Parathyroid adenoma (tissue), 2 donors: ENCODE measurements around the gene LILRB3.

Source experiments
- H2AFZ ChIP-seq: fragments of 300-600 bp; sonication (generic); one replicate; pipeline ENCODE4 v1.7.0; 2017; ENCODE audit warnings: antibody characterized with exemption, mild to moderate bottlenecking
- H3K27ac ChIP-seq: fragments of 300-600 bp; sonication (generic); one replicate; pipeline ENCODE4 v1.7.0; 2017
- H3K27me3 ChIP-seq: fragments of 300-600 bp; sonication (generic); one replicate; pipeline ENCODE4 v1.7.0; 2017; ENCODE audit warnings: low read length; ENCODE audit not compliant: control insufficient read depth, insufficient read depth
- H3K36me3 ChIP-seq: fragments of 300-600 bp; sonication (generic); one replicate; pipeline ENCODE4 v1.7.0; 2017; ENCODE audit warnings: low read length; ENCODE audit not compliant: control insufficient read depth, insufficient read depth
- H3K4me1 ChIP-seq: fragments of 300-600 bp; sonication (generic); one replicate; pipeline ENCODE4 v1.7.0; 2017; ENCODE audit warnings: control low read depth
- H3K4me2 ChIP-seq: fragments of 300-600 bp; sonication (generic); one replicate; pipeline ENCODE4 v1.7.0; 2017; ENCODE audit warnings: low read length
- H3K4me3 ChIP-seq: fragments of 300-600 bp; sonication (generic); one replicate; pipeline ENCODE4 v1.7.0; 2017; ENCODE audit warnings: low read depth, low read length
- H3K79me2 ChIP-seq: fragments of 300-600 bp; sonication (generic); one replicate; pipeline ENCODE4 v1.7.0; 2017; ENCODE audit warnings: control low read depth
- H3K9ac ChIP-seq: fragments of 300-600 bp; sonication (generic); one replicate; pipeline ENCODE4 v1.7.0; 2017; ENCODE audit warnings: mild to moderate bottlenecking
- H3K9me3 ChIP-seq: fragments of 300-600 bp; sonication (generic); one replicate; pipeline ENCODE4 v1.7.0; 2017; ENCODE audit warnings: low read length; ENCODE audit not compliant: control insufficient read depth
- CTCF ChIP-seq: fragments of 300-600 bp; sonication (generic); IDR thresholded peaks from one replicate; pipeline ENCODE4 v1.7.0; 2017; ENCODE audit warnings: antibody characterized with exemption, mild to moderate bottlenecking
- donor health status: primary hyperparathyroidism.

Gene LILRB3

GRCh38 chr19:54255105-54255775 is 32.4 kb upstream of the LILRB3 start:
- H3K9ac ChIP-seq = no peak overlapping the region
- no peak overlapping the region for H3K4me3 ChIP-seq

GRCh38 chr19:54254195-54254906 is 31.5 kb upstream of the LILRB3 start:
- Histone ChIP-seq H3K36me3 (no peaks in the 10 kb centered on the region), H3K27me3 (no peaks in the 10 kb centered on the region), H3K4me3 (no peak overlapping the region), H3K9me3 (no peaks in the 10 kb centered on the region), H3K9ac (no peak overlapping the region), H3K4me1 (no peaks in the 10 kb centered on the region), H3K27ac (no peak overlapping the region), H2AFZ (no peak overlapping the region), H3K79me2 (no peaks in the 10 kb centered on the region), H3K4me2 (no peak overlapping the region)
- TF ChIP-seq CTCF = no peak

More at GRCh38 chr19:54255105-54255775, 32.4 kb upstream of the LILRB3 start:
- no peaks in the 10 kb centered on the region for H3K9me3 ChIP-seq
- no peaks in the 10 kb centered on the region for H3K79me2 ChIP-seq
- TF ChIP-seq CTCF = no peak
- no peak overlapping the region for H2AFZ ChIP-seq
- no peak overlapping the region for H3K4me2 ChIP-seq
- H3K4me1 ChIP-seq = no peaks in the 10 kb centered on the region
- no peaks in the 10 kb centered on the region for H3K36me3 ChIP-seq
- H3K27me3 ChIP-seq = no peaks in the 10 kb centered on the region
- H3K27ac ChIP-seq = no peak overlapping the region

GRCh38 chr19:54253331-54254194 is 30.8 kb upstream of the LILRB3 start:
- Histone ChIP-seq H3K27ac (no peak overlapping the region), H3K36me3 (no peaks in the 10 kb centered on the region), H3K79me2 (no peaks in the 10 kb centered on the region), H3K4me1 (no peaks in the 10 kb centered on the region), H3K4me2 (no peak overlapping the region), H3K4me3 (no peak overlapping the region), H3K27me3 (no peaks in the 10 kb centered on the region), H3K9ac (no peak overlapping the region), H3K9me3 (no peaks in the 10 kb centered on the region), H2AFZ (no peak overlapping the region)
- no peak for TF ChIP-seq CTCF

- TF ChIP-seq CTCF = no peak
- no peak overlapping the region for H3K27ac ChIP-seq
- H3K36me3 ChIP-seq = no peaks in the 10 kb centered on the region
- H3K4me3 ChIP-seq = no peak overlapping the region
- H3K9me3 ChIP-seq = no peaks in the 10 kb centered on the region
- no peak overlapping the region for H2AFZ ChIP-seq
- H3K4me2 ChIP-seq = no peak overlapping the region
- H3K9ac ChIP-seq = no peak overlapping the region
- H3K79me2 ChIP-seq = no peaks in the 10 kb centered on the region
- no peaks in the 10 kb centered on the region for H3K27me3 ChIP-seq
- H3K4me1 ChIP-seq = no peaks in the 10 kb centered on the region
Observed at GRCh38 chr19:54252845-54253244, 30.0 kb upstream of the LILRB3 start.
